ENCODE measurements around the gene CDCA4. TPM values are rescaled to one million over a fixed set of nuclear protein-coding genes. Genes with fewer than 3 reads are reported as not detected.

CDCA4 gene
- total and polyA plus RNA-seq, 2 donors from 2014 or later: 4.1 to 6.3 TPM

DNA sequence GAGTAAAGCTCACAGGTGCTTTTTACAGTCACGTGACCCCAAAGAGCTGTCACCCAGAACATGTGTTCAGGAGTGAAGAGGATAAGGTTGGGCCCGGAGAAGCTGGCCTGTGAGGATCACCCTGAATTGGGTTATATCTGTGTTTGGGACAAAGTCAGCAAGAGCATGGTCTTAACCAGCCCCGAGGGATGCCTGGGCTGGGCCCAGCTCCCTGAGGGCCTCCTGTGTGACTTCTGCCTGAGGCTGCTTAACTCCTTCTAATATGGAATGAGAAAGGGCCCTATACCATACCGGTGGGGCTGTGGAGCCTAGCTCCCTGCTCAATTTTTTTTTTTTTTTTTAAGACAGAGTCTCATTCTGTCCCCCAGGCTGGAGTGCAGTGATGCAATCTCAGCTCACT lies 2.5 kb downstream of the CDCA4 start:
- Histone ChIP-seq H3K4me3 (ENCODE audit: low read length in 3 of 3) (no peak overlapping the region), H3K9ac (ENCODE audit: low read length in 3 of 3) (no peak overlapping the region), H3K9me3 (ENCODE audit: control insufficient read depth in 2 of 3, insufficient read depth in 1 of 3, low read length in 3 of 3) (no peaks in the 10 kb centered on the region), H3K27me3 (ENCODE audit: control insufficient read depth, insufficient read depth, low read length) (no peaks in the 10 kb centered on the region), H3K27ac (ENCODE audit: low read depth in 2 of 2, low read length in 2 of 2) (no peak overlapping the region), H3K36me3 (ENCODE audit: control insufficient read depth in 2 of 3, insufficient read depth in 3 of 3, low read length in 3 of 3) (no peaks in the 10 kb centered on the region), H3K4me1 (ENCODE audit: control insufficient read depth in 2 of 3, insufficient read depth in 2 of 3, low read depth in 1 of 3, low read length in 3 of 3) (peaks cover 0 to 16% (median 0%) of the 10 kb centered on the region in 3 donors)
- no peak for FAIRE-seq
- TF ChIP-seq, protein P1, sequence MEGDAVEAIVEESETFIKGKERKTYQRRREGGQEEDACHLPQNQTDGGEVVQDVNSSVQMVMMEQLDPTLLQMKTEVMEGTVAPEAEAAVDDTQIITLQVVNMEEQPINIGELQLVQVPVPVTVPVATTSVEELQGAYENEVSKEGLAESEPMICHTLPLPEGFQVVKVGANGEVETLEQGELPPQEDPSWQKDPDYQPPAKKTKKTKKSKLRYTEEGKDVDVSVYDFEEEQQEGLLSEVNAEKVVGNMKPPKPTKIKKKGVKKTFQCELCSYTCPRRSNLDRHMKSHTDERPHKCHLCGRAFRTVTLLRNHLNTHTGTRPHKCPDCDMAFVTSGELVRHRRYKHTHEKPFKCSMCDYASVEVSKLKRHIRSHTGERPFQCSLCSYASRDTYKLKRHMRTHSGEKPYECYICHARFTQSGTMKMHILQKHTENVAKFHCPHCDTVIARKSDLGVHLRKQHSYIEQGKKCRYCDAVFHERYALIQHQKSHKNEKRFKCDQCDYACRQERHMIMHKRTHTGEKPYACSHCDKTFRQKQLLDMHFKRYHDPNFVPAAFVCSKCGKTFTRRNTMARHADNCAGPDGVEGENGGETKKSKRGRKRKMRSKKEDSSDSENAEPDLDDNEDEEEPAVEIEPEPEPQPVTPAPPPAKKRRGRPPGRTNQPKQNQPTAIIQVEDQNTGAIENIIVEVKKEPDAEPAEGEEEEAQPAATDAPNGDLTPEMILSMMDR (IDR thresholded peaks at IDR 0.05; ENCODE audit: borderline replicate concordance, extremely low read depth, insufficient read depth): no peak
- intact Hi-C loops (cut with DNase I): no loop called here
- DNase-seq: no peak

DNA sequence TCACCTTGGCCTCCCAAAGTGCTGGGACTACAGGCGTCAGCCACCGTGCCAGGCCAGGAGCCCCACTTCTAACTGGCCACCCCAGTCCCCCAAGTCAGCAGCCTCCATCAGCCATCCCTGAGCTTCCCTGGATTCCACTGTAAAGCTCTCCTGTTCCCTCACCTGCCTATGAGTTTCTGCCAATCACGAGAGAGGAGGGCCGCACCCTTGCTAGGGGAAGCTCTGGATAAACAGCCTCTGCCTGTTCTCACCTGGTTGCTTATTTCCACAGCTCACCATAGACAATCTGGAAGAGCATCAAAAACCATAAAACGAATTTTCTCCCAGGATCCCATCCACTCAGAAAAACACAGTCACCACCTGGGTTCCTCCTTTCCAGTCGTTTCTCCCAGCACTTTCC lies 5.0 kb downstream of the CDCA4 start:
- TF ChIP-seq, protein P1 (IDR thresholded peaks at IDR 0.05; ENCODE audit: borderline replicate concordance, extremely low read depth, insufficient read depth): no peak
- peaks cover 0 to 15% (median 0%) of the 10 kb centered on the region in 3 donors for H3K4me1 ChIP-seq (ENCODE audit: control insufficient read depth in 2 of 3, insufficient read depth in 2 of 3, low read depth in 1 of 3, low read length in 3 of 3)
- no peak overlapping the region for H3K27ac ChIP-seq (ENCODE audit: low read depth in 2 of 2, low read length in 2 of 2)
- DNase-seq (no peak), FAIRE-seq (no peak)
- H3K27me3 ChIP-seq (ENCODE audit: control insufficient read depth, insufficient read depth, low read length): no peaks in the 10 kb centered on the region
- no peaks in the 10 kb centered on the region for H3K36me3 ChIP-seq (ENCODE audit: control insufficient read depth in 2 of 3, insufficient read depth in 3 of 3, low read length in 3 of 3)
- intact Hi-C loops (cut with DNase I): no loop called here
- no peak overlapping the region for H3K9ac ChIP-seq (ENCODE audit: low read length in 3 of 3)
- no peaks in the 10 kb centered on the region for H3K9me3 ChIP-seq (ENCODE audit: control insufficient read depth in 2 of 3, insufficient read depth in 1 of 3, low read length in 3 of 3)
- H3K4me3 ChIP-seq (ENCODE audit: low read length in 3 of 3): no peak overlapping the region

DNA sequence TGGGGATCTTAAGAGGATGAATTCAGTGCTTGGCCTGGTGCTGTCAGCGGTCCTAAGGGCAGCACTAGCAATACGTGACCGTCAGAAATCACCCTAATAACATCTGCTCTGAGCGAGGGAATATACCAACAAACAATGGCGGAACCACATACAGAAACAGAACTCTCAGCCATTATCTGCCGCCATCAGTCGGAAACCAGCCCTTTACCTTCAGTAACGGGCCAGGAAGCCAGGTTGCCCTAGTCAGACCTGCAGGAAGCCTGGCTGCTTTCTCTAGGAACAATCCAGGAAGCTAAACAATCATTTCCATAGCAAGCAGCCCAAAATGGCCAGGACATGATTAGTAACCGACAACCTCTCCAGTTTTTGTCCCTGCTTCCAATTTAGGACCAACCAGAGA lies 5.6 kb downstream of the CDCA4 start:
- DNase-seq: no peak
- Histone ChIP-seq H3K4me3 (ENCODE audit: low read length in 3 of 3) (no peak overlapping the region), H3K27me3 (ENCODE audit: control insufficient read depth, insufficient read depth, low read length) (no peaks in the 10 kb centered on the region), H3K36me3 (ENCODE audit: control insufficient read depth in 2 of 3, insufficient read depth in 3 of 3, low read length in 3 of 3) (no peaks in the 10 kb centered on the region), H3K9me3 (ENCODE audit: control insufficient read depth in 2 of 3, insufficient read depth in 1 of 3, low read length in 3 of 3) (no peaks in the 10 kb centered on the region), H3K4me1 (ENCODE audit: control insufficient read depth in 2 of 3, insufficient read depth in 2 of 3, low read depth in 1 of 3, low read length in 3 of 3) (peaks cover 0 to 14% (median 0%) of the 10 kb centered on the region in 3 donors), H3K27ac (ENCODE audit: low read depth in 2 of 2, low read length in 2 of 2) (no peak overlapping the region), H3K9ac (ENCODE audit: low read length in 3 of 3) (no peak overlapping the region)
- intact Hi-C loops (cut with DNase I): no loop called here
- TF ChIP-seq, protein P1 (IDR thresholded peaks at IDR 0.05; ENCODE audit: borderline replicate concordance, extremely low read depth, insufficient read depth): no peak
- FAIRE-seq: no peak

DNA sequence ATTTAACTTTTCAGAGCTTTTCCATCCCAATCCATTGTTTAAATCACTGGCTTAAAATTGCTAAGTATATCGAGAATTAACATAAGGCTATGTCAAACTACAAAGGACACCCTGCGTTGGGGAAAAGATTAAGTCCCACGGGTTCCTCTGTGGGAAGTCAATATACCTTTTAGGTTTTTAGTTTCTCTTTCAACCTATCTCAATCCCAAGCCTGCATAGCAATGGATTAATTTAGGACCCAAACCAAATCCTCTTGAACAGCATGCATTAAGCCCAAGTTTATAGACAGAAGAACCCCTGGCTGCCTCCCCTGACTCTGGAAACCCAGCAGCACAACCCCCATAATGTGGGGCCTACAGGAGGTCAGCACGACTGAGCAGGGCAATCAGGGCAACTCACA lies 6.3 kb downstream of the CDCA4 start:
- Histone ChIP-seq H3K4me3 (ENCODE audit: low read length in 3 of 3) (no peak overlapping the region), H3K9me3 (ENCODE audit: control insufficient read depth in 2 of 3, insufficient read depth in 1 of 3, low read length in 3 of 3) (no peaks in the 10 kb centered on the region), H3K27ac (ENCODE audit: low read depth in 2 of 2, low read length in 2 of 2) (no peak overlapping the region), H3K27me3 (ENCODE audit: control insufficient read depth, insufficient read depth, low read length) (no peaks in the 10 kb centered on the region), H3K36me3 (ENCODE audit: control insufficient read depth in 2 of 3, insufficient read depth in 3 of 3, low read length in 3 of 3) (no peaks in the 10 kb centered on the region), H3K9ac (ENCODE audit: low read length in 3 of 3) (no peak overlapping the region), H3K4me1 (ENCODE audit: control insufficient read depth in 2 of 3, insufficient read depth in 2 of 3, low read depth in 1 of 3, low read length in 3 of 3) (peaks cover 0 to 8% (median 0%) of the 10 kb centered on the region in 3 donors)
- FAIRE-seq (no peak), DNase-seq (no peak)
- intact Hi-C loops (cut with DNase I): no loop called here
- TF ChIP-seq, protein P1 (IDR thresholded peaks at IDR 0.05; ENCODE audit: borderline replicate concordance, extremely low read depth, insufficient read depth): no peak

Measured in kidney (tissue), 14 donors.